Astrocyte (in vitro differentiated cells and primary cell): Measurements from ENCODE around the gene CTSL. TPM values are rescaled to one million over a fixed set of nuclear protein-coding genes. Genes with fewer than 3 reads are reported as not detected.

Experiments
- DNase-seq: peaks from one replicate; pipeline ENCODE4 v3.0.0-alpha.2; 2010; ENCODE audit warnings: low read depth
- FAIRE-seq: peaks from 2 replicates; lab custom pipeline; 2011; peaks lifted over from hg19 to GRCh38; lab: Jason Lieb, UNC
- H2AFZ ChIP-seq: 2 replicates; pipeline ENCODE4 v1.6.0; 2012; ENCODE audit warnings: low read depth, low read length, inconsistent platforms
- H3K27ac ChIP-seq: 2 replicates; pipeline ENCODE4 v1.5.1; 2011; ENCODE audit warnings: low read depth, low read length, inconsistent platforms
- H3K27me3 ChIP-seq: 2 replicates; pipeline ENCODE4 v1.6.0; 2011; ENCODE audit warnings: low read length, inconsistent platforms; ENCODE audit not compliant: insufficient read depth
- H3K36me3 ChIP-seq: 2 replicates; pipeline ENCODE4 v1.5.1; 2011; ENCODE audit warnings: low read length, inconsistent platforms; ENCODE audit not compliant: insufficient read depth
- H3K4me1 ChIP-seq: 2 replicates; pipeline ENCODE4 v1.5.1; 2011; ENCODE audit warnings: low read length, inconsistent platforms; ENCODE audit not compliant: insufficient read depth
- H3K4me2 ChIP-seq: 2 replicates; pipeline ENCODE4 v1.6.0; 2012; ENCODE audit warnings: low read length, inconsistent platforms
- H3K4me3 ChIP-seq: 2 replicates; pipeline ENCODE4 v1.5.1; 2011; ENCODE audit warnings: low read depth, mild to moderate bottlenecking, low read length, inconsistent platforms; ENCODE audit not compliant: insufficient read depth
- H3K79me2 ChIP-seq: 2 replicates; pipeline ENCODE4 v1.6.0; 2012; ENCODE audit warnings: mild to moderate bottlenecking, low read length, inconsistent platforms; ENCODE audit not compliant: insufficient read depth
- H3K9ac ChIP-seq: 2 replicates; pipeline ENCODE4 v1.6.0; 2012; ENCODE audit warnings: mild to moderate bottlenecking, low read length, inconsistent platforms
- H3K9me3 ChIP-seq: 2 replicates; pipeline ENCODE4 v1.5.1; 2012; ENCODE audit warnings: low read depth, mild to moderate bottlenecking, low read length, inconsistent platforms; ENCODE audit not compliant: insufficient read depth
- H4K20me1 ChIP-seq: 2 replicates; pipeline ENCODE4 v1.6.0; 2012; ENCODE audit warnings: low read length, inconsistent platforms; ENCODE audit not compliant: insufficient read depth
- H3K27ac Mint-ChIP-seq: one replicate; pipeline ENCODE4 v1.8.0; 2021; ENCODE audit warnings: mild to moderate bottlenecking, mixed read lengths; ENCODE audit not compliant: unreplicated experiment
- H3K27me3 Mint-ChIP-seq: one replicate; pipeline ENCODE4 v1.8.0; 2021; ENCODE audit warnings: low read depth, mixed read lengths; ENCODE audit not compliant: unreplicated experiment
- H3K36me3 Mint-ChIP-seq: one replicate; pipeline ENCODE4 v1.8.0; 2021; ENCODE audit warnings: low read depth, mixed read lengths; ENCODE audit not compliant: unreplicated experiment
- H3K4me1 Mint-ChIP-seq: one replicate; pipeline ENCODE4 v1.8.0; 2021; ENCODE audit warnings: low read depth, mixed read lengths; ENCODE audit not compliant: unreplicated experiment
- H3K4me3 Mint-ChIP-seq: one replicate; pipeline ENCODE4 v1.8.0; 2021; ENCODE audit warnings: mild to moderate bottlenecking, moderate library complexity, mixed read lengths; ENCODE audit not compliant: unreplicated experiment
- H3K9me3 Mint-ChIP-seq: one replicate; pipeline ENCODE4 v1.8.0; 2021; ENCODE audit warnings: mild to moderate bottlenecking, mixed read lengths; ENCODE audit not compliant: unreplicated experiment
- CTCF ChIP-seq: IDR thresholded peaks from 2 replicates; pipeline ENCODE4 v1.5.1; 2011; ENCODE audit warnings: low read depth, mild to moderate bottlenecking, inconsistent platforms, low read length, moderate library complexity; ENCODE audit not compliant: insufficient read depth
- EZH2 ChIP-seq: IDR thresholded peaks from 2 replicates; pipeline ENCODE4 v1.6.1; 2012; ENCODE audit warnings: mild to moderate bottlenecking, low read length, inconsistent platforms; ENCODE audit not compliant: insufficient read depth
- total RNA-seq: library from RNA; stranded (reverse); gene quantifications from 2 replicates; pipeline ENCODE4 v1.2.1, GENCODE V29; 2021

CTSL gene
- total RNA-seq, 1 donor from 2014 or later = 94.9 TPM

DNA sequence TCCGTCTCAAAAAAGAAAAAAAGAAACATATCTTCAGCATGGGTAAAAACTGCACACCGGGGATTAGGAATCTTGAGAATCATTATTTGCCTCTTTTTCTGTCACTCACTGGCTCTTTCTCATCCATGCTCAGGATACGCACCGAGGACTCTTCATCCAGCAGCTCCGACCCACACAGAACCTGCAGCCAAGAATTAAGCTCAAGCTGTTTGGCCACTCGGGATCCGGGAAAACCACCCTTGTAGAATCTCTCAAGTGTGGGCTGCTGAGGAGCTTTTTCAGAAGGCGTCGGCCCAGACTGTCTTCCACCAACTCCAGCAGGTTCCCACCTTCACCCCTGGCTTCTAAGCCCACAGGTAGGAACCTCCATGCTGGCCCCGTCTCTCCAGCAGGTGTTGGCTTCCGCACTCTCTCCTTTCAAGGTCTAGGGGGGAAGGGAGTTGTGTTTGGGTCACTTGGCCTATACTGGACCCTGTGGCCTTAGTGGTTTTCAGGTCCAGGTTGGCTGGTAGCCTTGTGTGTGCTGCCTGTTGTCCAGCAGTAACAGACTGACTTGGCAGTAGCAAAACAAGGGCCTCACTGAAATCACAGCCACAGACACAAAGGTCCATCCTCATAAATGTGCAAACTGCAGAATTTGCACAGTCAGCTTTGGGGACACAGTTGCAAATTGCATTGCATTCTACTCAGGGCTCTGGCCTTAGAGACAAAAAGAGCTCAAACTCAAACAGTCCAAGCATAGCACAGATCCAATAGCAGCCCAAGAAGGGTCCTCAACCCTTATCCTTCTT is 44.5 kb upstream of the CTSL start:
- H3K27me3 Mint-ChIP-seq = no peaks in the 10 kb centered on the region

DNA sequence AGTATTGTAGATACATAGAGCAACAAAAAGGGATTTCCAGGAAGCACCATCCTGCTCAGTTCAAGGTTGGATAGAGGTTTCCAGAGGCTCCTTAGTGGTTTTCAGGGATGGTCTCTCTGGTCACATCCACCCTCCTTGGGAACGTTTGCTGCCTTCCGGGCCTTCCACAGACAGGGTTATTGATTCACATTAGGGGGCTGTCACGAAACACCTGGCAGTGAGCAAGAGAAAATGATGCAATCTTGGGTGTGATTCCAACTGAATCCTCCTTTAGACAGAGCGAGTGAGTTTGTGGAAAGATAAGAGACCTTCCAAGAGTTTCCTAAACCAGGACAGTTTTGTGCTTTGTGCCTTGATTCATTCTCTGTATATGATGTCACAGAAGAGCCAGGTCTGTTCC is 43.8 kb upstream of the CTSL start:
- Mint-ChIP-seq H3K4me1 (peaks cover 20% of the 10 kb centered on the region), H3K4me3 (no peak overlapping the region), H3K27ac (no peak overlapping the region), H3K36me3 (peaks cover 5% of the 10 kb centered on the region), H3K9me3 (peaks cover 1% of the 10 kb centered on the region), H3K27me3 (no peaks in the 10 kb centered on the region)
- FAIRE-seq = no peak
- no peaks in the 10 kb centered on the region for H3K36me3 ChIP-seq
- H3K4me1 ChIP-seq = peaks cover 3% of the 10 kb centered on the region
- no peak overlapping the region for H3K9ac ChIP-seq
- DNase-seq = no peak
- no peak overlapping the region for H3K4me3 ChIP-seq
- TF ChIP-seq CTCF (no peak), EZH2 (no peak)
- no peaks in the 10 kb centered on the region for H3K27me3 ChIP-seq
- no peak overlapping the region for H2AFZ ChIP-seq
- H4K20me1 ChIP-seq = no peaks in the 10 kb centered on the region
- H3K27ac ChIP-seq = no peak overlapping the region
- no peaks in the 10 kb centered on the region for H3K9me3 ChIP-seq
- no peak overlapping the region for H3K4me2 ChIP-seq
- H3K79me2 ChIP-seq = no peaks in the 10 kb centered on the region

More for the DNA sequence above, 44.5 kb upstream of the CTSL start:
- Histone ChIP-seq H3K27ac (no peak overlapping the region), H3K4me3 (no peak overlapping the region), H4K20me1 (no peaks in the 10 kb centered on the region), H3K36me3 (no peaks in the 10 kb centered on the region), H2AFZ (no peak overlapping the region), H3K4me1 (peaks cover 3% of the 10 kb centered on the region), H3K9me3 (no peaks in the 10 kb centered on the region), H3K79me2 (no peaks in the 10 kb centered on the region), H3K27me3 (no peaks in the 10 kb centered on the region), H3K9ac (no peak overlapping the region), H3K4me2 (no peak overlapping the region)
- Mint-ChIP-seq H3K36me3 (peaks cover 5% of the 10 kb centered on the region), H3K9me3 (peaks cover 1% of the 10 kb centered on the region), H3K4me1 (peaks cover 24% of the 10 kb centered on the region), H3K4me3 (no peak overlapping the region), H3K27ac (no peak overlapping the region)
- FAIRE-seq = no peak
- DNase-seq = no peak
- TF ChIP-seq EZH2 (no peak), CTCF (no peak)

- H3K36me3 ChIP-seq = no peaks in the 10 kb centered on the region
- DNase-seq (no peak), FAIRE-seq (no peak)
- no peaks in the 10 kb centered on the region for H4K20me1 ChIP-seq
- no peaks in the 10 kb centered on the region for H3K79me2 ChIP-seq
- H3K27me3 Mint-ChIP-seq = no peaks in the 10 kb centered on the region
- H3K27ac Mint-ChIP-seq = no peak overlapping the region
- TF ChIP-seq CTCF (no peak), EZH2 (no peak)
- peaks cover 1% of the 10 kb centered on the region for H3K9me3 Mint-ChIP-seq
- no peak overlapping the region for H3K4me3 Mint-ChIP-seq
- no peak overlapping the region for H2AFZ ChIP-seq
- no peak overlapping the region for H3K4me3 ChIP-seq
- no peak overlapping the region for H3K9ac ChIP-seq
- peaks cover 5% of the 10 kb centered on the region for H3K36me3 Mint-ChIP-seq
- H3K27me3 ChIP-seq = no peaks in the 10 kb centered on the region
- H3K4me1 ChIP-seq = peaks cover 3% of the 10 kb centered on the region
- peaks cover 18% of the 10 kb centered on the region for H3K4me1 Mint-ChIP-seq
- no peak overlapping the region for H3K27ac ChIP-seq
- no peaks in the 10 kb centered on the region for H3K9me3 ChIP-seq
- no peak overlapping the region for H3K4me2 ChIP-seq
These were observed 43.3 kb upstream of the CTSL start for GRCh38 chr9:87682618-87683017.
